Gastrocnemius medialis (tissue), 4 donors: ENCODE results near the gene NUP188. TPM values are rescaled to one million over a fixed set of nuclear protein-coding genes. Genes with fewer than 3 reads are reported as not detected.

Experiments used
- ATAC-seq, 2 donors: fragments of 150-250 bp; one replicate each; pipeline ENCODE4 v1.9.1; 2016
- DNase-seq, 2 donors: peaks; one replicate each; pipeline ENCODE4 v3.0.0-alpha.2; 2019
- H3K27ac ChIP-seq, 4 donors: fragments of 200-600 bp; sonication (generic); 1 replicate in 1 of 4; 2 replicates in 3 of 4; pipeline ENCODE4 v1.5.1; 2016 to 2018; ENCODE audit warnings: mild to moderate bottlenecking in 2 of 4, moderate library complexity in 1 of 4
- H3K27me3 ChIP-seq, 3 donors: fragments of 200-600 bp; sonication (generic) in 2 of 3; 1 replicate in 1 of 3; 2 replicates in 2 of 3; pipeline versions ENCODE4 v1.5.1 to v1.6.0; 2016 to 2019; ENCODE audit warnings: mild to moderate bottlenecking in 1 of 3, moderate library complexity in 1 of 3
- H3K36me3 ChIP-seq, 2 donors: fragments of 200-600 bp; sonication (generic) in 1 of 2; one replicate each; pipeline ENCODE4 v1.5.1; 2017 to 2018
- H3K4me1 ChIP-seq, 2 donors: fragments of 200-600 bp; sonication (generic) in 1 of 2; one replicate each; pipeline ENCODE4 v1.5.1; 2016 to 2017; ENCODE audit warnings: mild to moderate bottlenecking in 2 of 2
- H3K4me3 ChIP-seq, 4 donors: fragments of 200-600 bp; sonication (generic) in 3 of 4; 1 replicate in 1 of 4; 2 replicates in 3 of 4; pipeline ENCODE4 v1.5.1; 2016 to 2019; ENCODE audit warnings: mild to moderate bottlenecking in 2 of 4
- H3K9me3 ChIP-seq, 3 donors: fragments of 200-600 bp; sonication (generic) in 2 of 3; 1 replicate in 1 of 3; 2 replicates in 2 of 3; pipeline ENCODE4 v1.5.1; 2016 to 2019
- POLR2A ChIP-seq, 2 donors: fragments of 450-650 bp; IDR thresholded peaks; one replicate each; pipeline ENCODE4 v1.6.1; 2017; ENCODE audit warnings: antibody characterized with exemption in 2 of 2, mild to moderate bottlenecking in 2 of 2, moderate library complexity in 2 of 2
- in situ Hi-C, 4 donors: fragments of 200-750 bp; cut with MboI; loops; one replicate each; pipeline versions ENCODE4 v1.15.0 to v1.8.0; 2017; ENCODE audit warnings: low sequenced_read_pairs in 4 of 4
- intact Hi-C: fragments of 100-400 bp; cut with DNase I; formaldehyde crosslinking; loops from one replicate; pipeline ENCODE4 v1.15.1; 2023; ENCODE audit warnings: low total_unique reads
- total RNA-seq, 4 donors: library from RNA; depleted of rRNA; stranded (reverse); fragments of >200 nt; gene quantifications; one replicate each; pipeline versions ENCODE4 v1.1.0 to v1.2.3, GENCODE V29; 2016
- TF ChIP-seq, protein P1 (sequence below), 5 experiments: fragments of 450-650 bp in 3 of 5; fragments of 200-600 bp in 2 of 5; sonication (generic) in 2 of 5; IDR thresholded peaks in 4 of 5; conservative IDR thresholded peaks in 1 of 5; 1 replicate in 4 of 5; 2 replicates in 1 of 5; pipeline ENCODE4 v1.5.1; 2016 to 2019; ENCODE audit warnings: antibody characterized with exemption in 5 of 5, mild to moderate bottlenecking in 3 of 5, moderate library complexity in 3 of 5

Gene NUP188
- total RNA-seq, 4 donors from 2014 or later, result 24.7 to 59.7 (median 30.3) TPM

DNA sequence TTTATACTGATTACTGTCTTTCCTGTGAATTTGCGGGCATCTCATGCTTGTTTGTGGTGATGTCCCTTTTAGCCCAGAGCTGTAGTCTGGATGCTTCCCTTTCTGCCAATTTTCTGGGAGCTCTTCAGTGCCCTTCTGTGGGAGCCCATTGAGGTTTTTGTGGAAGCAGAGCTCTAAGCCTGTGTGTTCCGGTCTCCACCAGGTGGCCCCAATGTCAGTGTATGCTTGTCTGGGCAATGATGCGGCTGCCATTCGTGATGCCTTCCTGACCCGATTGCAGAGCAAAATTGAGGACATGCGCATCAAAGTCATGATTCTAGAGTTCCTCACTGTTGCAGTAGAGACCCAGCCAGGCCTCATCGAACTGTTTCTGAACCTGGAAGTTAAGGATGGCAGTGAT is 45.5 kb downstream of the NUP188 start:
- TF ChIP-seq, protein P1, sequence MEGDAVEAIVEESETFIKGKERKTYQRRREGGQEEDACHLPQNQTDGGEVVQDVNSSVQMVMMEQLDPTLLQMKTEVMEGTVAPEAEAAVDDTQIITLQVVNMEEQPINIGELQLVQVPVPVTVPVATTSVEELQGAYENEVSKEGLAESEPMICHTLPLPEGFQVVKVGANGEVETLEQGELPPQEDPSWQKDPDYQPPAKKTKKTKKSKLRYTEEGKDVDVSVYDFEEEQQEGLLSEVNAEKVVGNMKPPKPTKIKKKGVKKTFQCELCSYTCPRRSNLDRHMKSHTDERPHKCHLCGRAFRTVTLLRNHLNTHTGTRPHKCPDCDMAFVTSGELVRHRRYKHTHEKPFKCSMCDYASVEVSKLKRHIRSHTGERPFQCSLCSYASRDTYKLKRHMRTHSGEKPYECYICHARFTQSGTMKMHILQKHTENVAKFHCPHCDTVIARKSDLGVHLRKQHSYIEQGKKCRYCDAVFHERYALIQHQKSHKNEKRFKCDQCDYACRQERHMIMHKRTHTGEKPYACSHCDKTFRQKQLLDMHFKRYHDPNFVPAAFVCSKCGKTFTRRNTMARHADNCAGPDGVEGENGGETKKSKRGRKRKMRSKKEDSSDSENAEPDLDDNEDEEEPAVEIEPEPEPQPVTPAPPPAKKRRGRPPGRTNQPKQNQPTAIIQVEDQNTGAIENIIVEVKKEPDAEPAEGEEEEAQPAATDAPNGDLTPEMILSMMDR (IDR thresholded peaks at IDR 0.05 in 4 of 5, conservative IDR thresholded peaks at IDR 0.05 in 1 of 5), result peak in 1 of 5 experiments; percentile 24
- no peak for TF ChIP-seq POLR2A (IDR thresholded peaks at IDR 0.05)
- Histone ChIP-seq H3K4me1 (peaks cover 2 to 4% of the 10 kb centered on the region in 2 donors), H3K36me3 (peaks cover 0 to 85% of the 10 kb centered on the region in 2 donors), H3K4me3 (no peak overlapping the region), H3K27me3 (no peaks in the 10 kb centered on the region), H3K27ac (no peak overlapping the region), H3K9me3 (no peaks in the 10 kb centered on the region)
- in situ Hi-C loops (no loop called here), intact Hi-C loops (no loop called here)
- DNase-seq (no peak), ATAC-seq (no peak)

DNA sequence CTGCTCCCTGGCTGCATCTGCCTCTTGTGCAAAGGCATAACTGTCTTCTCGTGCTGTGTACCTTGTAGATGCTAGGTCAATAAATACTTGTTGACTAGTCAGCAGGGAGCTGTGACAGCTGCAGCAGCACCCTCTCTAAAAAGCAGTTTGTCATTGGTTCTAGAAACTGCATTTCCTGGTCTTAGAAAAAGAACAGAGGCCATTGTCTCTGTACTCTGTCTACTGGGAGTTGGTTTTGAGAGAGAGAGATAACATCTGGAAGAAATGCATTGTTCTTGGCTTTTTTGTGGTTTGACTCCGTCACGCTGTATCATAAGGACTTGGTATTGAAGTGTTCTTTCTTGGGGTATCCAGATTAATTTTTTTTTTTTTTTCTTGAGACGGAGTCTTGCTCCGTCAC is 48.3 kb downstream of the NUP188 start:
- TF ChIP-seq, protein P1 (IDR thresholded peaks at IDR 0.05 in 4 of 5, conservative IDR thresholded peaks at IDR 0.05 in 1 of 5), result no peak
- TF ChIP-seq POLR2A (IDR thresholded peaks at IDR 0.05), result no peak
- no peak for ATAC-seq
- peak overlapping the region in 1 of 4 donors; percentile 5 for H3K27ac ChIP-seq
- in situ Hi-C loops (no loop called here), intact Hi-C loops (no loop called here)
- no peaks in the 10 kb centered on the region for H3K9me3 ChIP-seq
- no peak for DNase-seq
- H3K27me3 ChIP-seq, result no peaks in the 10 kb centered on the region
- H3K4me3 ChIP-seq, result no peak overlapping the region
- peaks cover 0 to 93% of the 10 kb centered on the region in 2 donors for H3K36me3 ChIP-seq
- H3K4me1 ChIP-seq, result no peaks in the 10 kb centered on the region

DNA sequence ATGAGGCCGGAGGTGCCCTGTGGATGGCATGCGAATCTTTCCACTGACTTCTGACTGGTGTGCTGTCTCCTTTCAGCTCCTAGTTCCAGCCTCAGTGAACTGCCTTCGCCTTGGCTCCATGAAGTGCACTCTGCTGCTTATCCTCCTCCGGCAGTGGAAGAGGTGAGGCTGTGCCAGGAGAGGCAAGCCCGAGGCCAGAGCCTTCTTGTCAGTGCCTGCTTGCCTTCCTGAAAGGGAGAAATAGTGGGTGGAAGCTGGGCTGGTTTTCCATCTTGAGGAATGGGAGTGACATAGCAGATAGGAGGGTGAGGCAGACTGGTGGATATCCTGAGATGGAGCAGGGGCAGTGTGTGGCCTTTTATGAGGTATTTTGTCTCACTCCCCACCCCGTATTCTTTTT is 51.0 kb downstream of the NUP188 start:
- no peaks in the 10 kb centered on the region for H3K27me3 ChIP-seq
- TF ChIP-seq, protein P1 (IDR thresholded peaks at IDR 0.05 in 4 of 5, conservative IDR thresholded peaks at IDR 0.05 in 1 of 5), result no peak
- no peak for TF ChIP-seq POLR2A (IDR thresholded peaks at IDR 0.05)
- no peak for ATAC-seq
- in situ Hi-C loops (no loop called here), intact Hi-C loops (no loop called here)
- no peaks in the 10 kb centered on the region for H3K4me1 ChIP-seq
- H3K27ac ChIP-seq, result no peak overlapping the region
- DNase-seq, result no peak
- peaks cover 0 to 95% of the 10 kb centered on the region in 2 donors for H3K36me3 ChIP-seq
- no peak overlapping the region for H3K4me3 ChIP-seq
- H3K9me3 ChIP-seq, result no peaks in the 10 kb centered on the region

DNA sequence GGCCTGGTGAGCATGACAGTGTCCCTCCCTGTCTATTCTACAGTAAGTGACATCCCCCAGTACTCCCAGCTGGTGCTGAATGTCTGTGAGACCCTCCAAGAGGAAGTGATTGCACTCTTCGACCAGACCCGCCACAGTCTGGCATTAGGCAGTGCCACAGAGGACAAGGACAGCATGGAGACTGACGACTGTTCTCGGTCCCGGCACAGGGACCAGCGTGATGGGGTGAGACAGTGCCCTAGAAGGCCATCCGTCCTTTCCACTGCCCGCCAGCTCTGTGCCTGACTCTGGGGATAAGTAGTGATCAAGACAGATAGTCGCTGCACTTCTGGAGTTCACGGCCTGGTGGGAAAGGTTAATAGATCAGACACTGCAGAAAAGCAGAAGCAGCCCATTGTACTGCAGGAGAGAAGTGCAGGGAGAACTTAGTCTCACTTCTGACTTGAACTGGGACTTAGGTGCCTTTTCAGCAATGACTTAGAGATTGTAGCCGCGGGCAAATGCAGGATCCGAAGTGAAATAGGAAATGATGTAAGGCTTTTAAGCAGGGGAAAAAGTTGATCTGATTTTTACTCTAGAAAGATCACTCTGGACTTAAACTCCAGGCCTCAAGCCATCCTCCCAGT is 52.2 kb downstream of the NUP188 start:
- Histone ChIP-seq H3K9me3 (no peaks in the 10 kb centered on the region), H3K36me3 (peaks cover 0 to 86% of the 10 kb centered on the region in 2 donors)
- intact Hi-C loops, result no loop called here

More for the DNA sequence above, 52.2 kb downstream of the NUP188 start:
- Histone ChIP-seq H3K27ac (no peak overlapping the region), H3K4me3 (no peak overlapping the region), H3K27me3 (no peaks in the 10 kb centered on the region), H3K4me1 (no peaks in the 10 kb centered on the region)
- no peak for TF ChIP-seq POLR2A (IDR thresholded peaks at IDR 0.05)
- TF ChIP-seq, protein P1 (IDR thresholded peaks at IDR 0.05 in 4 of 5, conservative IDR thresholded peaks at IDR 0.05 in 1 of 5), result no peak
- DNase-seq (no peak), ATAC-seq (no peak)
- in situ Hi-C loops, result no loop called here
